Measurements from ENCODE around the gene FAM170B. TPM values are rescaled to one million over a fixed set of nuclear protein-coding genes. Genes with fewer than 3 reads are reported as not detected.

FAM170B gene
- total and polyA plus RNA-seq, 9 of the 15 experiments (the other 6 are each of a cell fraction or from before 2014, with no cell fraction given): 0.11 to 0.21 TPM; not detected in 7

- 0 out of 2 replicates have a peak, but pooled peaks have one; percentile 12 for TF ChIP-seq ZBTB12 (CRISPR knock-in tag; IDR thresholded peaks at IDR 0.05)
- TF ChIP-seq E2F1 (CRISPR knock-in tag; IDR thresholded peaks at IDR 0.05): no peak
- TF ChIP-seq ZNF263 (CRISPR knock-in tag; IDR thresholded peaks at IDR 0.05; ENCODE audit: borderline replicate concordance): no peak
- TF ChIP-seq THRA (IDR thresholded peaks at IDR 0.05): no peak
- no peak for TF ChIP-seq ZNF398 (CRISPR knock-in tag; IDR thresholded peaks at IDR 0.05)
- no peak for TF ChIP-seq STAT5B (CRISPR knock-in tag; IDR thresholded peaks at IDR 0.05)
- TF ChIP-seq CHD7 (IDR thresholded peaks at IDR 0.05; ENCODE audit: low read depth, low read length): no peak
These were observed 45.0 kb upstream of the FAM170B start (continued) for GRCh38 chr10:49178489-49179471.

Data from K562 (cell line).